TTC549 (cell line): Measurements from ENCODE around the gene IFT88.

ENCODE experiments used
- FAIRE-seq: peaks from 2 replicates; lab custom pipeline; 2012; peaks lifted over from hg19 to GRCh38; lab: Jason Lieb, UNC

The IFT88 gene, protein sequence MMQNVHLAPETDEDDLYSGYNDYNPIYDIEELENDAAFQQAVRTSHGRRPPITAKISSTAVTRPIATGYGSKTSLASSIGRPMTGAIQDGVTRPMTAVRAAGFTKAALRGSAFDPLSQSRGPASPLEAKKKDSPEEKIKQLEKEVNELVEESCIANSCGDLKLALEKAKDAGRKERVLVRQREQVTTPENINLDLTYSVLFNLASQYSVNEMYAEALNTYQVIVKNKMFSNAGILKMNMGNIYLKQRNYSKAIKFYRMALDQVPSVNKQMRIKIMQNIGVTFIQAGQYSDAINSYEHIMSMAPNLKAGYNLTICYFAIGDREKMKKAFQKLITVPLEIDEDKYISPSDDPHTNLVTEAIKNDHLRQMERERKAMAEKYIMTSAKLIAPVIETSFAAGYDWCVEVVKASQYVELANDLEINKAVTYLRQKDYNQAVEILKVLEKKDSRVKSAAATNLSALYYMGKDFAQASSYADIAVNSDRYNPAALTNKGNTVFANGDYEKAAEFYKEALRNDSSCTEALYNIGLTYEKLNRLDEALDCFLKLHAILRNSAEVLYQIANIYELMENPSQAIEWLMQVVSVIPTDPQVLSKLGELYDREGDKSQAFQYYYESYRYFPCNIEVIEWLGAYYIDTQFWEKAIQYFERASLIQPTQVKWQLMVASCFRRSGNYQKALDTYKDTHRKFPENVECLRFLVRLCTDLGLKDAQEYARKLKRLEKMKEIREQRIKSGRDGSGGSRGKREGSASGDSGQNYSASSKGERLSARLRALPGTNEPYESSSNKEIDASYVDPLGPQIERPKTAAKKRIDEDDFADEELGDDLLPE

DNA sequence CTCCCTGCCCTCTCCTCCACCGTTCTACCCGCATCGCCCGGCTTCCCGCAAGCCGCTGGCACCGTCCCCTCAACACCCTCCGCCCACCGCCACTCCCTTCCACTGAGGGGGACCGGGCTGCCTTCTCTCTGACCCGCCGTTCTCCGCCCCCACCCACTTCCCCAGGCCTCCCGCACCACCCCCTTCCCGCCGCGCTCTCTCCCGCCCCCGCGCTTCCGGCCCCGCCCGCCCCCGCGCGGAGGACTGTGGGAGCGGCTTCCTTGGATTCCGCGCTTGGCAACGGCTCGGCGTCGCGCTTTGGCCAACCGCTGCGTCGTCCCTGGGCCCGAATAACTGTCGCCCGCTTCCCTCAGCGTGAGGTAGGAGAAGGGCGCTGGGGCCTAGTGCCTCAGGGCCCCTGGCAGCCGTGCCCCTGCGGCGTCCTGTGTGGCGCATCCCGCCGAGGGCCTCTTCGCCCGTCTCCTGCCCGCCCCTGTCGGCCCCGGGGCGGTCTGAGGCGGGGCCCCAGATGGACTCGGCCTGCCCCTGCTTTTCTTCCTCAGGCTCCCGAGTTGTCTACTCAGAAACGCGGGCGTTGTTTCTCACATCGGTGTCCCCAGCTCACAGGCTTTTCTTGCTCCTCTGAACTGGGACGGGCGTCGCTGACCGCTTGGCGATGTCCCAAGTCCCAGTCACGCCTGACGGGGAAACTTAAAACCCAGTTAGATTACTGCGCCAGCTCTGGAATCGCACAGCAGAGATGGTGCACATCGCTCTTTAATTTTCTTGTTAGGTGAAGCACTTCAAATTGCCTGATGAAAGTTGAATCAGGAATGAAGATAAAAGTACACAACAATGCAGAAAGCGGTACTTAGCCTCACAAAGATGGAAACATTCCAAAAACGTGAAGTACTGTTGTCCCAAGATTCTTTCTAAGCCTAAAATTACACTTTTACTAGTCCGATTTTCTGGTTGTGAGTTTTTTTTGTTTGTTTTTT lies at the start of gene IFT88:
TSS of gene IFT88 (plus strand) at position 260 of the 977 bp plus-strand sequence. CDS start 7,229 bp downstream, outside the sequence.
- FAIRE-seq: no peak

DNA sequence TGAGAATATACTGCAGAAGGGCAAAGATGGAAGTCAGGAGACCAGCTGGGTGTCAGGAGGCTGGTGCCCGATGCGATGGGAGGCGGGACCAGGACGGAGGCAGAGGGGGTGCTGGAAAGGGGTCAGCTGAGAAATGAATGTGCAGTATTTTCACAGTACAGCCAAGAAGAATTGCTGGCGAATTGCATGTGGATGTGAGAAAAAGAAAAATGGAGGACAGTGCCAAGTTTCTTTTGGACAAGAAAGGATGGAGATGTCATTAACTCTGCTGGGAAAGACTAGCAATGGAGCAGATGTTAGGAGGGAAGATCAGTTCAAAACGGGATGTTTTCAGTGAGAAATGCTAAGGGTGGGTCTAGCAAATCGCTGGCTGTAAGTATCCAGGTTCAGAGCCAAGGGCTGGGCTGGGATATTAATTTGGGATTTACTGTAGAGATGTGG lies 48.3 kb upstream of the IFT88 start:
- FAIRE-seq: no peak

DNA sequence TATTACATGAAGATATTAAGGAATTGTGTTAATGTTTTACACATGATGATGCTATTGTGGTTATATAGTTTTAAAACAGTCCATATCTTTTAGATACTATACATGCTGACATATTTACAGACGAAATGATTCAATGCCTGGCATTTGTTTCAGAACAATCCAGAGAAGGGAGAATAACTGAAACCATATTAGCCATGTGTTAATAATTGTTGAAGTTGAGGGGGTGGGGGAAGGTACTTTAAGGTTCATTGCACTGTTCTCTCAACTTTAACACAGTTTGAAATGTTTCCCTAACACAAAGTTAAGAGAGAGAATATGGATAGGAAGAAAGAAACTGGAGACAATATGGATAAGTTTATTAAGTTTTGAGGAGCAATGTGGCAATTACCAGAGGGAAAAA lies 47.1 kb upstream of the IFT88 start:
- FAIRE-seq: no peak

DNA sequence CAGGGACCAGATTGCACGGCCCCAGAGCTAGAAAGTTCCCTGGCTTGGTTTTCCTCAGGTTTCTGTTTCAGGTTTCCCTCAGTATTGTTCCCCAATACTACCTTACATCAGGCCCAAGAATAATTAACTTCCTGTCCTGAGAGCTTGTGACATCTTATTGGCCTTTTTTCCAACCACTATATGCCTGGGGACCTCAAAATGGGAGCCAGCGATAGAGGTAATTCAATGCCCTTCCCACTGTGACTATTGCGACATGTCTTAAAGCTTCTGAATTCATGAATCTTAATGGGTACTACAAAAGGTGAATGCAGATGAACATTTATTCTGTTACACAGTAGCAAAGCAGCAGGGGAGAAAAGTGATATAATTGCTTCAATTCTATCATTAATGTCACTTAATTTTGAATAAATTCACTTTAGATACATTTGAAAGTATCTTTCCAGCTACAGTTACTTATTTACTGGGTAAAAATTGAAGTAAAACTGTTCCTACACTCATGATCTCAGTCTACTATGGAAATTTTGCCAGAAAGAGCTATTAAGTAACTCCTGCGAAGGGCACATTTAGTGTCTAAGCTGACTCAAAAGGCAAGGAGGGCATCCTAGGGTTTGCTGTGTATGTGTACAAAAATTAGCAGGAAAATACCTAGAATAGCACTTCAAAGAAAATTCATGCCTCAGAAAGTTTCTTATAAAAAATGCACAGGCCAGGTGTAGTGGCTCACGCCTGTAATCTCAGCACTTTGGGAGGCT lies 45.4 kb upstream of the IFT88 start:
- FAIRE-seq: no peak

DNA sequence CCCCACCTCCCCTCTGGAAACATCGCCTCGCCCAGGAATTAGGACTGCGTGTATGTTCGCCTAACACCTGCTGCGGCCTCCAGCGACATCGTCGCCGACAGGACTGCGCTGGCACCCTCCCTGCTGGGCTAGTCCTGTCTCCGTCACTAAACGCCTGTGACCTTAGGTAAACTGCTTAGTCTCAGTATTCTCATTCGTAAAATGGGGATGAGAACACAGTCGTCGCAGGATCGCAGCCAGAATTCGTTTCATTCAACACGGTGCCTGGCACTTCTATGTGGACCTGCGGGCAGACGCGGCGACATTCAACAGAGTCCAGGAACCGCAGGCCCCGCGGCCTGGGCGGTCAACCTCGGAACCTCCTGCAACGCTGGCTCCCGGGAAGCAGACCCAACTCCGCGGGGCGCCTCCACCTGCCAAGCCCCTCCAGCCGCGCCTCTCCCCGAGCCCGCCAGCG lies 41.8 kb upstream of the IFT88 start:
- no peak for FAIRE-seq

DNA sequence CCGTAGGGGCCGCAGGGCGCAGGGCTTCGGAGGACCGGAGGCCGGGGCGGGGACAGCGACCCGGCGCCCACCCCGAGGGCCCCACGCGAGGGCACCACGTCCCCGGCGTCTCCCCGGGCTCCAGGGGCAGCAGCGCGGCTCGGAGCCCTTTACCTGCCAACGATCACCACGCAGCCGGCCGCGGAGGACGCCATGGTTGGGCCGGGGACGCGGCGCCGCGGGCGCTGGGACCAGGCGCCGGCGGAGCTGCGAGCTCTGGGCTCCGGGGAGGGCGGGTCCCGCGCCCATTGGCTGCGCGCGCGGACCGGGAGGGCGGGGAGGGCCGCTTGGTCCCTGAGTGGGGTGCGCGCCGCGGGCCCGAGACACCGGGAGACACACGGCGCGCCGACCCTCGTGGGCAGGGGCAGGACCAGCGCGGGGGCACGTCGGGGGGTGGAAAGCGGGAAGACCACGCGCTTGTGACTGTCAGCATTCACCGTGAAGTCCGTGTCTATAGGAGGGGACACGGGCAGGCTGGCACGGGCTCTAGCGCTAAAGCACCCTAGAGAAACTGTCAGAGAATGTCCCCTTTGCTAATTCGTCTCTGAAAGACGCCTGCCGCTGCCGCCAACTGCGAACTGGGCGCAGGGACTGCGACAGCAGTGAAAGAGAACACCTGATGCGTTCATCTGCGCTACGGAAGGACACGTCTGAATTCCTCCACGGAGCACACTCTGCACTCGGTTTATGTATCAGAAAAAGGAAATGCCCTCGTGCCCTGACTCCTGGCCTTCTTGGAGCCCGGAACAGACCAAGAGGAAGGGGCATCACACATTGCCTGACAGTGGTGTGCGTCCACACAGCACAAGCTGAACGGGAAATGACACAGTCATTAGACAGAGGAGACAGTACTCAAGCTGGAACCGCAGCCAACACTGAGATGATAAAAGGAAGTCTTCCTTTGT lies 41.1 kb upstream of the IFT88 start, which contains the start of gene CRYL1:
TSS of gene CRYL1 (minus strand) at position 257 of the 944 bp plus-strand sequence. CDS start at position 194, 63 bp downstream.
- no peak for FAIRE-seq

DNA sequence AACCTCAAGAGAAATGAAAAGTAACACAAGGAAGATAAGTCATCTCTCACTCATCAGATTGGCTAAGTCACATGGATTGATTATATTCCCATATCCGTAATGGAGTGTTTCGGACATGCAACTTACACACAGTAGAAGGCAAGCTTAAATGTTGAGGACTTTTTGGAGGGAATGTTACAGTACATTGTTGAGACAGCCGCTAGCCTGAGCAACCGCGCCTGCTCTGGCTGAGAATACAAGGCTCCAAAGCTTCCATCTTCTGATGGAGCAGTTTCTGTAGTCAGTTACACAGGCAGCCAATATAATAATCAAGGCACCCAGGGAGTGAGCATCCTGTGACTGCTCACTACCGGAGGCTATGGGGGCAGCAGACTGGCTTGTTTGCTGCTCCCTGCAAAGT lies 40.3 kb upstream of the IFT88 start:
- FAIRE-seq: no peak

DNA sequence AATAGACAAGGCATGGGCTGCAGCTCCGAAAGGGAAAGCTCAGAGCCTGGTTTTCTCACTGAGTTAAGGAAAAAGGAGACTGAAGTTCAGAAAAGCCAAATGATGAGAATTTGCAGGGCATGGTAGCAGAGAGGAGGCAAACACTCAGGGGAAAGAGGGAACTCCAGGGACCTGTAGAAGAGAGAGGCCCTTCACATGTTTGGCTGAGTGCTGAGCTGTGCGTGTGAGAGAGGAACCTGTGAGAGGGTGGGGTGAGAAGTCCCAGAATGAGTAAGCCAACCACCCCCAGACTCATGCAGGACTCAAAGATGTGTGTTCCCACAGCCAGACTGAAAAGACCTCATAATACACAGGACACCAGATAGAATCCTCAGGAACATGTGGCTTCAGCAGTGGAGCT lies 38.5 kb upstream of the IFT88 start:
- FAIRE-seq: no peak

DNA sequence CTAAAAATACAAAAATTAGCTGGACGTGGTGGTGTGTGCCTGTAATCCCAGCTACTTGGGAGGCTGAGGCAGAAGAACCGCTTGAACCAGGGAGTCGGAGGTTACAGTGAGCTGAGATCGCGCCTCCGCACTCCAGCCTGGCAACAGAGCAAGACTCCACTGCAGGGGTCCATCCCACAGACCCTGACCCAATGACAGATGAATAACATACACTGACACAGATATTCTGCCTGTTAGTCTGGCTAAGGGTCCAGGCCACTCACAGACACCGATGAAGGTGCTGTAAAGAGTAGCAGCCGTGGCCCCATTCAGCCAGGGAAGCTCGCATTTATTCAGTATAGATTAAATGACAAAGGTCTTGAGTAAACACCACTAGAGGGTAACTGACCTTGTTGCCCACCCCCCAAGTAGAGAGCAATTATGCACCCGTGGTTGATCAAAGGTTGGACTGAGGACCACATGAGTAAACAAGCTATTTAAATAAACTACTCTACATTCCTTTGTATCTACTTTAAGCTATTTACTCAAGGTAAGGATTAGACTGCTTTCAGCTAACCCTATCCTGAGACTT lies 32.8 kb upstream of the IFT88 start:
- FAIRE-seq: no peak

DNA sequence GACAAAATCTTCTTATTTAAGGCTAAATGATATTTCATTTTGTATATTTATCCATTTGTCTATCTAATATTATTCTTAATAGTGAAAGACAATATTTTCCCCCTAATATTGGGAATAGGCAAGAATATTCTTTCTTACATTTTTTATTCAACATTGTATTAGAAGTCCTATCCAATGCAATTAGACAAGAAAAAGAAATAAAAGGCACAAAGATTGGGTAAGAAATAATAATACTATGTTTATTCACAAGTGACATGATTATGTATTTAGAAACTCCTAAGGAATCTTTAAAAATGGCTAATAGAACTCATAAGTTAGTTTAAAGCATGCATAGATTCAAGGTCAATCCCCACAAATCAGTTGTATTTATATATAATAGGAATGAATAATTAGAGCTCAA lies 30.0 kb upstream of the IFT88 start:
- no peak for FAIRE-seq

DNA sequence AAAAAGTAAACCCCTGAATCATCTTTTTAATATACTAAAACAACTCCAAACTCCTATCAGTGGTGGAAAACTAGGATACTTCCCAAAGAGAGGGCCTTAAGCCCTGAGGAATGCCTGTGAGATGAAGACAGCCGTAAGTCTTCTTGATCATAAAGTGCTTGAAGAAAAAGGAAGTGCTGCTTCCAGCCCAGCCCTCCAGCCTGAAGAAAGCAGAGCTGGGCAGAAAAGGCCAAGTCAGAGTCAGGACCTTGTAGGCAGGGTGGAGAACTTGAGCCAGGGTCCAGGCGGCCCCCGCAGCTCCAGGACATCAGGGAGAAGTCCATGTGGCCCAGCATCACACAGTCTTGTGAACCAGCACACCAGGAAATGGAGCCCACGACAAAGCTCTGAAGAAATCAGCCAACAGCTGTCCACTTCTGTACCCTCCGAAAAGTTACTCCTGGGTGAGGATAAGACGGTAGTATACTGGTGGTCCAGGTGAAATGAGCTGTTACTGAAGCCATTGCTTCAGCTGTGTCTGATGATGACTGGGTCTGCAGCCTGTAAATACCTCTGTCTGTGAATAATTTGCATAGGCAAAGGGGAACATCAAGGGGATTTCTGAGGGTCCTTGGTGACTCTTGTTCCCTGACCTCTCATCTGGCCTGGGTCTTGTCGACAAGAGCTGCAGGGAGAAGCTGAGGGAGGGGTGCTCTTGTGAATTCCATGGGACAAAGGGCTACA lies 22.6 kb upstream of the IFT88 start:
- FAIRE-seq: no peak

DNA sequence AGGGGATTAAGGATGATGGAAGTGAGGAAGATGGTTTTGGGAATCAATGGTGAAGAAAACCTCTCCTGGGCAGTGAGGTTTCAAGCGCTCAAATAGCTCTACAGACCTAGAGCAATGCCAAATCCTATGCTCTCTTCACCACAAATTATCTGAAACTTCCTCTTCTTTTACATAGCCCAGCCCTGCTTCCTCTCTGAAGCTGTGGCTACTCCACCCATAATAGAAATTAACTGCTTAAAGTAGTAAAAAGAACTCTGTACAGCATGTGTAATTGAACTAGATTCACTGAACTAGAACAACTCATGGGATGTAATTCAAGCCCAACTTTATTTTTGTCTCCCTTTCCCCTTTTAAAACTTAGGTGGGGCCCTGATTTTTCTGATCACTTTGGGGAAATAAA lies 20.4 kb upstream of the IFT88 start:
- no peak for FAIRE-seq

DNA sequence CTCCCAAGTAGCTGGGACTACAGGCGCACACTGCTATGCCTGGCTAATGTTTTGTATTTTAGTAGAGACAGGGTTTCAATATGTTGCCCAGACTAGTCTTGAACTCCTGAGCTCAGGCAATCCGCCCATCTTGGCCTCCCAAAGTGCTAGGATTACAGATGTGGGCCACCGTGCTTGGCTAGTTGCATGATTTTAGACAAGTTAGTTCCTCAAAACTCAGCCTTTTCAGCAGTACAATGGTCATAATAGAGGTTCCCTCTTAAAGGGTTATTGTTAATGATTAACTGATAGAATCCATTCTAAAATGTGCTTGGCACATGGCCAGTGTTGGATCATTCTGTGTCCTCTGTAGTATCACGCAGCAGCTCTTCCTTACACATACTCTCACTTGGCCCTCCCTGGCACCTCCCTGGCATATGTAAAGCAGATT lies 19.5 kb upstream of the IFT88 start:
- FAIRE-seq: no peak

DNA sequence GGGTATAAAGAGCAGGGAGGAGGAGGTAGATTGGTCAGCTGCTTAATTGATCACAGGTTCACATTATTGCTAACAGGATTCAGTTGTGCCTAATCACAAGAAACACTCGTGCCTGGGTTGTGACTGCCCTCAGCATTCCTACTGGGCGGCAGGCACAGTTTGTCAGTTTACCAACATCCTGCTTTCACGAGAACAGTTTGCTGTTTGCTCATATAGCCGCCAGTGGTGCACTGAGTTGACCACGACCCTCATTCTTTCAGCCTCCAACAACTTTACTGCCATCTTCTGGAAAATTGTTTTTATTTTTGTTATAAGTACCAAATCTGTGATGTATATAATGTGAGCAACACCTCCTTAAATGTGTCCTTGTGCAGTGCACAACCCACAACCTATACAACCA lies 16.2 kb upstream of the IFT88 start:
- FAIRE-seq: no peak

DNA sequence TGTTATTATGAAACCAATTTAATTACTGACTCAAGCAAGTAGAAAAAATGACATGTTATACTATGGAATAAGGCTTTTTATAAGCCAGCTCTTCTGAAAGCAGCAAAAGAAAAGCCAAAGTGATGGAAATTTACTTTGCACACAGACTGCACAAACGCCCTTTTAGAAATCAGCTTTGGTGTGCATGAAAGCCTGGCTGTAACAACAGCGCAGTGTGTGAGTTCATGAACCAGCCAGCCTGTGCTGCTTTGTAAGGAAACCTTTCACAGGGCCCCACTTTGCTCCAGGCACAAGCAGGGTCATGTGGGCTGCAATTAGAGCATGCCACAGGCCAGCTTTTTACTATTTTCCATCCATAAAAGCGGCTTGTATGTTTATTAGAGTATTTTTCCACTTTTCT lies 13.6 kb upstream of the IFT88 start:
- FAIRE-seq: no peak

DNA sequence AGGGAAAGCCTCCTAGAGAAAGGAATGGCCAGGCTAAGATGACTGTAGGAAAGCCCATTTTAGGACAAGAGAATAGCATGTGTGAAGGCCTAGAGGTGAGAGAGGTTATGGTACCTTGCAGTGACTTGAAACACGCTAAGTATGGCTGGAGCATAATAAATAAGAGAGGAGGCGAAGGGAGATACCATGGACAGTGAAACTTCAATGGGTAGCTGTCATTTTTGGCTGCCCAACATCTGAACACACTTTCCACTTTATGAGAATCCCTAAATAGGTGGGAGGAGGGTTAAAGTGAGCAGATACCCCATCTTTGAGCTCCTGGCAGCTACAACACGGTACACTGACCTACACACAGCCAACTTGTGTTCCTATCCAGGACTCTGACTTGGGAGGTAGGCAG lies 8.0 kb upstream of the IFT88 start:
- FAIRE-seq: no peak

DNA sequence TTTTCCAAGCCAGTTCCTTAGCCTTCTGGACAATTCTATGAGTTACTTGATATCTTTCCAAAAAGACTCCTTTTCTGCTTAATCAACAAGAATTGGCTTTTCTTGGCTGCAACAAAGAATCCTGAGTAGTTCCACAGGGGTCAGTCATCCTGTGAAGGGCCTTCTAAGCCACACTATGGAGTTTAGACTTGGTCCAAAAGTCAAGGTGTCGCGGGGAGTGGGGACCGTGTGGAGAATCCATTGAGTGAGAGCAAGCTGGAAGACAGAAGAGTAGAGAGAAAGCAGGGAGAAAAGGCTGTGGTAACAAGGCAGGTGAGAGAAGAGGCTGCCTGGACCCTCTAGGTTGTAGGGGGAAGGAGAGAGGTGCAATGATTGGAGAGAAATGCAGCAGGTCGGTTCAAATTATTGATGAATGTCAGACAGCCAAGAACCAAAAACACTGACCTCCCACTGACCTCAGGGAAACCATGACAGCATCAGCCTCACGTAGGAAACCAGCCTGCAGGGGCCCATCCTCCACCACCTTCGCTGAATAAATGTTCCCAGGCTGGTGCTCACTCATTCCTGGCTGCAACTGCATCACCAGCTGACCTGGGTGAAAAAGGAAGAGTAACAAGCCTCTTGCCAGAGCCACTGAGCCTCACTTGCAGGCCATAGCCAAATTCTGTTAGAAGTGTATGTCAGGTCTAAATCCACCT lies 7.1 kb upstream of the IFT88 start:
- no peak for FAIRE-seq

DNA sequence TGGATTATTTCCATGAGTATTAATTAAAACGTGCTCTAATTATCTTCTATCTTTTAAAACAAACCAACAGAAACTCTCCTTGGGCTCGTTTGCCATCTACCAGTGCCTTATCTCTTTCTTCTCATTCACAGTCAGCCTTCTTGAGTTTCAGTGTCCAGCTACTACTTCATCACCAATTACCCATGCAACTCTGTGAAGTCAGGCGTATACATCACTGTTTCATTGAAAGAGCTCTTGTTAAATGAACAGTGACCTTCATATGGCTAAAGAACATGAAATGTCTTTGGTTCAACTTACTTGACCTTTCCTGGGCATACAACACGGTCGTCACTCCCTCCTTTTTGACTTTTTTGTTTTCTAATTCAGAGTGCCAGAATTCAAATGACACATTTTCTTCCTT lies 5.2 kb upstream of the IFT88 start:
- no peak for FAIRE-seq
